Hepatocyte (in vitro differentiated cells): ENCODE measurements around the gene KIF18B.

Source experiments
- CTCF ChIP-seq: fragments of 200-600 bp; sonication (generic); IDR thresholded peaks from 2 replicates; pipeline ENCODE4 v1.5.1; 2016; ENCODE audit warnings: antibody characterized with exemption, mild to moderate bottlenecking; ENCODE audit not compliant: poor library complexity
- EZH2 ChIP-seq: fragments of 200-600 bp; sonication (generic); IDR thresholded peaks from 2 replicates; pipeline ENCODE4 v1.6.1; 2016; ENCODE audit warnings: antibody characterized with exemption, mild to moderate bottlenecking, borderline replicate concordance
- EZH2phosphoT487 ChIP-seq: fragments of 200-600 bp; sonication (generic); IDR thresholded peaks from one replicate; pipeline ENCODE4 v1.6.1; 2018; ENCODE audit warnings: antibody characterized with exemption, mild to moderate bottlenecking, low read depth, moderate library complexity; ENCODE audit not compliant: unreplicated experiment, severe bottlenecking

GRCh38 chr17:44952946-44953475, 5.4 kb upstream of the KIF18B start:
- TF ChIP-seq CTCF = no peak
- no peak for TF ChIP-seq EZH2phosphoT487
- TF ChIP-seq EZH2 = no peak
